Sigmoid colon (tissue), 7 donors: ENCODE data around the gene CAPN15. TPM values are rescaled to one million over a fixed set of nuclear protein-coding genes. Genes with fewer than 3 reads are reported as not detected.

Source experiments
- DNase-seq: peaks from one replicate; pipeline ENCODE4 v3.0.0-alpha.2; 2019
- H3K27ac ChIP-seq, 4 donors: fragments of 200-600 bp; sonication (generic); one replicate each; pipeline ENCODE4 v1.5.1; 2016 to 2019; ENCODE audit warnings: mild to moderate bottlenecking in 1 of 4
- H3K27me3 ChIP-seq, 3 donors: fragments of 200-600 bp; sonication (generic); one replicate each; pipeline ENCODE4 v1.5.1; 2019; ENCODE audit warnings: mild to moderate bottlenecking in 1 of 3
- H3K36me3 ChIP-seq, 4 donors: fragments of 200-600 bp; sonication (generic); one replicate each; pipeline ENCODE4 v1.5.1; 2016 to 2019
- H3K4me1 ChIP-seq, 4 donors: fragments of 200-600 bp; sonication (generic); one replicate each; pipeline ENCODE4 v1.5.1; 2017 to 2019
- H3K4me3 ChIP-seq, 4 donors: fragments of 200-600 bp; sonication (generic); one replicate each; pipeline ENCODE4 v1.5.1; 2017 to 2019; ENCODE audit warnings: mild to moderate bottlenecking in 2 of 4, moderate library complexity in 1 of 4
- H3K9me3 ChIP-seq, 4 donors: fragments of 200-600 bp in 3 of 4; sonication (generic) in 3 of 4; one replicate each; pipeline versions ENCODE4 v1.5.1 to v1.6.1; 2013 to 2019
- EP300 ChIP-seq, 4 donors: sonication (generic); formaldehyde crosslinking; IDR thresholded peaks; one replicate each; pipeline ENCODE4 v1.6.1; 2017; ENCODE audit warnings: antibody characterized with exemption in 4 of 4
- POLR2A ChIP-seq, 2 donors: fragments of 450-650 bp; IDR thresholded peaks; one replicate each; pipeline ENCODE4 v1.6.1; 2016; ENCODE audit warnings: antibody characterized with exemption in 2 of 2, mild to moderate bottlenecking in 2 of 2, moderate library complexity in 2 of 2
- POLR2AphosphoS5 ChIP-seq, 4 donors: sonication (generic); formaldehyde crosslinking; IDR thresholded peaks; one replicate each; pipeline ENCODE4 v1.6.1; 2017; ENCODE audit warnings: antibody characterized with exemption in 4 of 4
- WGBS, 2 donors: extraction: QIAGEN DNeasy Blood & Tissue Kit; methylation state at CpG; one replicate each; pipeline ENCODE4 v1.1.7; 2013; 5-methylcytosine and 5-hydroxymethylcytosine counted together
- intact Hi-C: fragments of 100-400 bp; cut with DNase I; formaldehyde crosslinking; loops from one replicate; pipeline ENCODE4 v1.15.1; 2023
- polyA plus RNA-seq, 3 donors: library from polyadenylated mRNA; stranded (reverse); fragments of 200-250 nt; gene quantifications; one replicate each; pipeline ENCODE4 v1.2.3, GENCODE V29; 2013
- total RNA-seq, 4 donors: library from RNA; depleted of rRNA; stranded (reverse); fragments of >200 nt; gene quantifications; one replicate each; pipeline ENCODE4 v1.1.0, GENCODE V29; 2016
- TF ChIP-seq, protein P1 (sequence below), 4 experiments: fragments of 450-650 bp in 3 of 4; fragments of 200-600 bp in 1 of 4; IDR thresholded peaks; one replicate each; pipeline ENCODE4 v1.5.1; 2016 to 2019; ENCODE audit warnings: antibody characterized with exemption in 4 of 4, mild to moderate bottlenecking in 3 of 4, moderate library complexity in 2 of 4
- donor health status: healthy with polysubstance abuse.
- donor health status: Bipolar disorder and iron deficiency.
- donor health status: healthy.

CAPN15 gene
- total and polyA plus RNA-seq, 7 donors: 10.3 to 85.8 (median 24.4) TPM

- peaks cover 0 to 42% (median 34%) of the 10 kb centered on the region in 4 donors for H3K4me1 ChIP-seq
- no peaks in the 10 kb centered on the region for H3K9me3 ChIP-seq
- intact Hi-C loops: no loop called here
- H3K27me3 ChIP-seq: peaks cover 24 to 52% (median 39%) of the 10 kb centered on the region in 3 donors
- no peak for TF ChIP-seq POLR2A (IDR thresholded peaks at IDR 0.05)
- TF ChIP-seq POLR2AphosphoS5 (IDR thresholded peaks at IDR 0.05): no peak
- TF ChIP-seq, protein P1, sequence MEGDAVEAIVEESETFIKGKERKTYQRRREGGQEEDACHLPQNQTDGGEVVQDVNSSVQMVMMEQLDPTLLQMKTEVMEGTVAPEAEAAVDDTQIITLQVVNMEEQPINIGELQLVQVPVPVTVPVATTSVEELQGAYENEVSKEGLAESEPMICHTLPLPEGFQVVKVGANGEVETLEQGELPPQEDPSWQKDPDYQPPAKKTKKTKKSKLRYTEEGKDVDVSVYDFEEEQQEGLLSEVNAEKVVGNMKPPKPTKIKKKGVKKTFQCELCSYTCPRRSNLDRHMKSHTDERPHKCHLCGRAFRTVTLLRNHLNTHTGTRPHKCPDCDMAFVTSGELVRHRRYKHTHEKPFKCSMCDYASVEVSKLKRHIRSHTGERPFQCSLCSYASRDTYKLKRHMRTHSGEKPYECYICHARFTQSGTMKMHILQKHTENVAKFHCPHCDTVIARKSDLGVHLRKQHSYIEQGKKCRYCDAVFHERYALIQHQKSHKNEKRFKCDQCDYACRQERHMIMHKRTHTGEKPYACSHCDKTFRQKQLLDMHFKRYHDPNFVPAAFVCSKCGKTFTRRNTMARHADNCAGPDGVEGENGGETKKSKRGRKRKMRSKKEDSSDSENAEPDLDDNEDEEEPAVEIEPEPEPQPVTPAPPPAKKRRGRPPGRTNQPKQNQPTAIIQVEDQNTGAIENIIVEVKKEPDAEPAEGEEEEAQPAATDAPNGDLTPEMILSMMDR (IDR thresholded peaks at IDR 0.05): no peak
- no peak for TF ChIP-seq EP300 (IDR thresholded peaks at IDR 0.05)
- no peak for DNase-seq
- H3K4me3 ChIP-seq: no peak overlapping the region
- no peaks in the 10 kb centered on the region for H3K36me3 ChIP-seq
- WGBS, 2 donors: 47 to 85% methylated on average over 30 of the region's 30 CpGs
- H3K27ac ChIP-seq: no peak overlapping the region
Observed at GRCh38 chr16:563072-563644, 35.6 kb downstream of the CAPN15 start.

DNA sequence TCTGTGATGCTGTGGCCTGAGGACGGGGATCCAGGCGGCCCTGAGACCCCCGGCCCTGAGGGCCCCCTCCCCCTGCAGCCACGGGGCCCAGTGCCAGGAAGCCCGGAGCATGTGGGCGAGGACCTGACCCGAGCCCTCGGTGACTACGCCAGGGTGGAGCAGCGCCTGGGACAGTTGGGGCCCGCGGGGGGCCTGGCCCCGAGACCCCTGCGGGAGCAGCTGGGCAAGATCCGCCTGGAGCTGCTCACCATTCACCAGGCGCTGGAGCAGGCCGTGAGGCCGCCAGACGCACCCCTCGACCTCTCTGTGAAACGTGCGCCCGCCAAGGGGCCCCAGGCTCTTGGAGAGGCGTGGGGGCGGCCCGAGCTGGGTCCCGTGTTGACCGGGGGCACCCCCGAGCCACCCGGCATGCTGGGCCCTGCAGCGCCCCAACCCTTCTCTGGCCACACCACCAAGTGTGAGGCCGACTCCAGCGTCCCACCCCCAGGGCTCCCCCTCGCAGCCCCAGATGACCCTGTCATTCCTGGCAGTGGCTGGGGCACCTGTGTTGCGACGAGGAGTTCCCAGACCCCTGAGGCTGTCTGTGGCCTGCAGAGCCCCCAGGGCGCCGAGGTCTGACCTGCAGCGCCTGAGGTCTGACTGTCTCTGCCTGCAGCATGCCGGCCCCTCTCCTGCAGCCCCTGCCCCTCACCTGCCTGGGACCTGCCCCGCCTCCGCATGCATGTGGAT is 37.3 kb downstream of the CAPN15 start:
- Histone ChIP-seq H3K4me3 (no peak overlapping the region), H3K36me3 (no peaks in the 10 kb centered on the region), H3K27ac (no peak overlapping the region), H3K27me3 (peaks cover 17 to 35% (median 22%) of the 10 kb centered on the region in 3 donors), H3K9me3 (no peaks in the 10 kb centered on the region), H3K4me1 (peaks cover 0 to 50% (median 42%) of the 10 kb centered on the region in 4 donors)
- no peak for TF ChIP-seq POLR2AphosphoS5 (IDR thresholded peaks at IDR 0.05)
- DNase-seq: no peak
- intact Hi-C loops: no loop called here
- 80 to 88% methylated on average over 42 of the region's 42 CpGs for WGBS, 2 donors

DNA sequence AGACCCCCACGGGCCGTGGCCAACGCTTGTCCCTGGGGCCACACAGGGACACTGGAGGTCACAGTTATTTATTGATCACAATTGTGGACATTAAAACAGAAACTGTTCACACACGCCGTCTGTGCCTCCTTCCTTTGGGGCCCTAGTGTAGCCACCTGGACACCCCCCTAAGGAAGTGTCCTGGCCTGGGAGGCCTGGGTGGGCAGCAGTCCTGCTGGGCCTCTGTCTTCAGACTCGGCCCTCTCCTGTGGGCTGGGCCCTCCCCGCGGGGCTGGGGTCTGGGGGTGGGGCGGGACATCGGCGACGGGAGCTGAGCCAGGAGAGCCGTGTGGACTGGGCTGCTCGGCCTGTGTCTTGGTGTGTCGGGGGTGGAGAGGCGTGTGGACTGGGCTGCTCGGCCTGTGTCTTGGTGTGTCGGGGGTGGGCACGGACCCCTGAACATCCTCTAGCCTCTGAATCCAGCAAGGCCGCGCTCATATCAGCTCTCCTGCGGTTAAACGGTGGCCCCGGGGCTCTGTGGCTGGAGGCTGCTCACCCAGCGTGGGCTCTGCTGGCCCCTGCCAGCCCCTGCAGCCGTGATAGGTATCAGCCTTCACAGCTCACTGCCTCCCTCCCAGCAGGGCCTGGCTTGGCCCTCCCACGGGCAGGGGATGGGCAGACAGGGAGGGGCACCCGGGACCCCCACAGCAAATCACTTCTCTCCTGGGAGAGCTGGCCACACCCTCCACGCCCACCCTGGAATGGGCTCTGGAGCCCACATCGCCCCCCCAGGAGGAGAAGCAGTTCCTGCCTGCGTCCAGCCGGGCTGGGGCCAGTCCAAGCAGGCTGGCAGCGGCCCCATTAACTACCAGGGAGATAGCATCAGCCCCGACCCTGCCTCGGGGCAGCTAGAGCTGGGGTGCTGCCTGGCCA is 38.2 kb downstream of the CAPN15 start:
- Histone ChIP-seq H3K27ac (peak overlapping the region in 1 of 4 donors; percentile 62), H3K27me3 (peaks cover 9 to 27% (median 16%) of the 10 kb centered on the region in 3 donors), H3K4me1 (peaks cover 0 to 52% (median 42%) of the 10 kb centered on the region in 4 donors), H3K36me3 (no peaks in the 10 kb centered on the region), H3K4me3 (no peak overlapping the region), H3K9me3 (no peaks in the 10 kb centered on the region)
- DNase-seq: no peak
- 62 to 65% methylated on average over 35 of the region's 35 CpGs for WGBS, 2 donors
- intact Hi-C loops: no loop called here
- TF ChIP-seq POLR2A (IDR thresholded peaks at IDR 0.05) (no peak), POLR2AphosphoS5 (IDR thresholded peaks at IDR 0.05) (no peak), EP300 (IDR thresholded peaks at IDR 0.05) (no peak)
- TF ChIP-seq, protein P1 (IDR thresholded peaks at IDR 0.05): no peak

DNA sequence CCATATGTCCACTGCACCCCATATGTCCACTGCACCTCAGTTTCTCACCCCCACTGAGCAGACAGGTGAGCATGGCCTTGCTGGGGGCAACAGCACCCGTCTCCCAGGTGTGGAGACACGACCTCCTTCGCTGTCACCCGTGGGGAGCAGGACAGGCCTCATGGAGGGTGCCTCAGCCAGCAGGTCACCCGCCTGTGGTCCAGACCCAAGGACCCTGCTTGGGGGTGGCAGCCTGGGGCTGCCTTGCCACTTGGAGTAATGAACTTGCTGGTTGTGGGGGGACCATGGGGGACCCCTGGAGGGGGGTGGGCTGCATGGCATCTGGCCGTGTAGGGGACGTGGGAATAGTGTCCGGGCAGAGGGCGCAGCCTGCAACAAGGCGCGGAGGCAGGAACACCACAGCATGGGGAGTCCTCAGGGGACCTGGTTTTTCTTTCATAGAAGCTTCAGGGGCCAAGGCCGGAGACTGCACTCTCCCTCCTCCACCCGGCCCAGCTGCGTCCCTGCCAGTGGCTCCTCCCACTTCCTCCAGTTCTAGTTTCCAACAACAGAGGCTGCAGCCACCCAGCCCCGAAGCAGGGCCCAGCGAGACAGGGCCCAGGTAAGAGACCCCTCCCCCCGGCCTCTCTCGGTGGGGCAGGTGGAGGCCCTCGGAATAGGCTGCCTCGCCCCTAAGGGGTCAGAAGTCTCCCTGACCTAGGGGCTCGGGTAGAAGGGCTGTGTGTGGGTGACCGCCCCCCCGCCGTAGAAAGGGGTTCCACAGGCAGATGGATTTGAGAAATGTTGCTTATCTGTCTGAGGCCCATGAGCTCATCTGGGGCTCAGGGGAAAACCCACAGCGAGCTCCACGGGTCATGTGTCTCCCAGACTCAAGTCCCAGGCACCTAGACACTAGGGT is 39.2 kb downstream of the CAPN15 start, which contains the start of gene NHLRC4:
TSS of gene NHLRC4 (plus strand) at position 531 of the 898 bp plus-strand sequence. CDS start 1,043 bp downstream, outside the sequence.
- Histone ChIP-seq H3K4me3 (peak within 1 kb of the TSS in 3 of 4 donors; percentile 24 to 39 (median 32)), H3K4me1 (peaks cover 0 to 53% (median 45%) of the 10 kb centered on the region in 4 donors), H3K36me3 (no peaks in the 10 kb centered on the region), H3K27ac (peak within 1 kb of the TSS; percentile 14 to 62 (median 33)), H3K9me3 (no peaks in the 10 kb centered on the region), H3K27me3 (peaks cover 0 to 17% (median 5%) of the 10 kb centered on the region in 3 donors)
- 29 to 30% methylated on average over 26 of the region's 26 CpGs for WGBS, 2 donors
- intact Hi-C loops: no loop called here
- TF ChIP-seq POLR2A (IDR thresholded peaks at IDR 0.05) (no peak), EP300 (IDR thresholded peaks at IDR 0.05) (no peak), POLR2AphosphoS5 (IDR thresholded peaks at IDR 0.05) (no peak)
- TF ChIP-seq, protein P1 (IDR thresholded peaks at IDR 0.05): no peak
- DNase-seq: peak; percentile 90
